ENCODE data around the gene MYH7. TPM values are rescaled to one million over a fixed set of nuclear protein-coding genes. Genes with fewer than 3 reads are reported as not detected.

Gene MYH7
- total RNA-seq, 1 donor from 2014 or later = not detected

- no peak for DNase-seq
- no peak overlapping the region for H3K27ac Mint-ChIP-seq (ENCODE audit: unreplicated experiment)
- peaks cover 17% of the 10 kb centered on the region for H3K27me3 Mint-ChIP-seq (ENCODE audit: unreplicated experiment)
- H3K4me3 Mint-ChIP-seq (ENCODE audit: unreplicated experiment) = no peak overlapping the region
- H3K9me3 Mint-ChIP-seq (ENCODE audit: unreplicated experiment) = peaks cover 3% of the 10 kb centered on the region
- TF ChIP-seq CTCF (IDR thresholded peaks at IDR 0.05; ENCODE audit: partially characterized antibody, unreplicated experiment) = no peak
- H3K36me3 Mint-ChIP-seq (ENCODE audit: unreplicated experiment) = no peaks in the 10 kb centered on the region
- peaks cover 4% of the 10 kb centered on the region for H3K4me1 Mint-ChIP-seq (ENCODE audit: low read depth, unreplicated experiment)
Measured at GRCh38 chr14:23409966-23410635, 25.4 kb downstream of the MYH7 start.

- DNase-seq = no peak
- TF ChIP-seq CTCF (IDR thresholded peaks at IDR 0.05; ENCODE audit: partially characterized antibody, unreplicated experiment) = no peak
- no peaks in the 10 kb centered on the region for H3K36me3 Mint-ChIP-seq (ENCODE audit: unreplicated experiment)
- no peak overlapping the region for H3K4me3 Mint-ChIP-seq (ENCODE audit: unreplicated experiment)
- peaks cover 4% of the 10 kb centered on the region for H3K4me1 Mint-ChIP-seq (ENCODE audit: low read depth, unreplicated experiment)
- H3K9me3 Mint-ChIP-seq (ENCODE audit: unreplicated experiment) = peaks cover 4% of the 10 kb centered on the region
- no peak overlapping the region for H3K27ac Mint-ChIP-seq (ENCODE audit: unreplicated experiment)
- peaks cover 14% of the 10 kb centered on the region for H3K27me3 Mint-ChIP-seq (ENCODE audit: unreplicated experiment)
Measured at GRCh38 chr14:23409475-23409874, 26.0 kb downstream of the MYH7 start.

- Mint-ChIP-seq H3K4me1 (ENCODE audit: low read depth, unreplicated experiment) (peaks cover 4% of the 10 kb centered on the region), H3K36me3 (ENCODE audit: unreplicated experiment) (no peaks in the 10 kb centered on the region), H3K27ac (ENCODE audit: unreplicated experiment) (no peak overlapping the region), H3K27me3 (ENCODE audit: unreplicated experiment) (peaks cover 14% of the 10 kb centered on the region), H3K9me3 (ENCODE audit: unreplicated experiment) (peaks cover 8% of the 10 kb centered on the region), H3K4me3 (ENCODE audit: unreplicated experiment) (no peak overlapping the region)
- TF ChIP-seq CTCF (IDR thresholded peaks at IDR 0.05; ENCODE audit: partially characterized antibody, unreplicated experiment) = no peak
- no peak for DNase-seq
Measured at GRCh38 chr14:23408307-23408630, 27.2 kb downstream of the MYH7 start.

GRCh38 chr14:23407516-23408306 is 27.7 kb downstream of the MYH7 start, which contains the start of gene MYH6:
Gene MYH6 (minus strand): TSS chr14:23408273. CDS start chr14:23407223, 1,050 bp downstream.
- no peak for TF ChIP-seq CTCF (IDR thresholded peaks at IDR 0.05; ENCODE audit: partially characterized antibody, unreplicated experiment)
- Mint-ChIP-seq H3K27me3 (ENCODE audit: unreplicated experiment) (peaks cover 16% of the 10 kb centered on the region), H3K4me1 (ENCODE audit: low read depth, unreplicated experiment) (peaks cover 4% of the 10 kb centered on the region), H3K4me3 (ENCODE audit: unreplicated experiment) (no peak within 1 kb of the TSS), H3K9me3 (ENCODE audit: unreplicated experiment) (peaks cover 8% of the 10 kb centered on the region), H3K27ac (ENCODE audit: unreplicated experiment) (no peak within 1 kb of the TSS), H3K36me3 (ENCODE audit: unreplicated experiment) (no peaks in the 10 kb centered on the region)
- DNase-seq = no peak

Measured in glutamatergic neuron (in vitro differentiated cells).